ENCODE measurements around the gene MCEMP1.

Gene MCEMP1

GRCh38 chr19:7705387-7706187 is 28.7 kb downstream of the MCEMP1 start:
- Histone ChIP-seq H3K27ac (ENCODE audit: low read depth, low read length) (no peak overlapping the region), H3K4me1 (ENCODE audit: control insufficient read depth in 1 of 2, insufficient read depth in 2 of 2, low read length in 2 of 2) (peaks cover 0 to 5% of the 10 kb centered on the region in 2 donors), H3K36me3 (ENCODE audit: control insufficient read depth in 1 of 2, insufficient read depth in 2 of 2, low read length in 2 of 2) (no peaks in the 10 kb centered on the region), H3K27me3 (ENCODE audit: control insufficient read depth in 1 of 2, insufficient read depth in 2 of 2, low read length in 2 of 2) (no peaks in the 10 kb centered on the region), H3K9me3 (ENCODE audit: control insufficient read depth in 1 of 2, low read length in 2 of 2) (no peaks in the 10 kb centered on the region), H3K9ac (ENCODE audit: low read depth in 1 of 2, low read length in 2 of 2) (no peak overlapping the region), H3K4me3 (ENCODE audit: low read depth in 1 of 2, low read length in 2 of 2) (no peak overlapping the region)

DNA sequence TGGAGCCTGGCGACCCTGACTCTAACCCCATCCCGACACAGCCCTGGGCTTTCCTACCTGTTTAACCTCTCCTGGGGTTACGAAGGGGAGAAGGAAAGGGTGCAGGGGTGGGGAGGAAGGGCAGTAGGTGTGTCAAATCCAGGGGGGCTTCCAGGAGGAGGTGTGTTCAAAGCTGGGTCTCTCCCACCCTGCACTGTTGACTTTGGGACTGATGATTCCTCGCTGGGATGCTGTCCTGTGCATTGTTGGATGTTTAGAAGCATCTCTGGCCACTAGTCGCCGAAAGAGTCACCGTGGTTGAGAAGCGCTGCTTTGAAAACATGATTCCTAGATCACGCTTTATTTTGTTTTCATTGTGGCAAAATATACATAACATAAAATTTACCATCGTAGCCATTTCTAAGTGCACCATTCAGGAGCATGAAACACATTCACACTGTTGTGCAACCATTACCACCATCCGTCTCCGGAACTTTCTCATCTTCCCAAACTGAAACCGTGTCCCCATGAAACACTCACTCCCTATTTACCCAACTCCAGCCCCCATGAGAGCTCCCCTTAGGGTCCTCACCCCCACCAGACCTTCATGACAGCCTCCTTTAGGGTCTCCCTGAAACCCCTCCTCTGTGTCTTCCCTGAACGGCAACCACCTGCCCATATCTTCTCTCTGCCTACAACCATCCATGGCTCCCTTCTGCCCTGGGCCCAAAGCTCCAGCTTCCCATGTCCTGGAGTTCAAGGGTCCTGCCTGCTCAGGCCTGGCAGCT is 29.5 kb downstream of the MCEMP1 start:
- Histone ChIP-seq H3K27ac (ENCODE audit: low read depth, low read length) (no peak overlapping the region), H3K4me3 (ENCODE audit: low read depth in 1 of 2, low read length in 2 of 2) (no peak overlapping the region), H3K9ac (ENCODE audit: low read depth in 1 of 2, low read length in 2 of 2) (no peak overlapping the region), H3K36me3 (ENCODE audit: control insufficient read depth in 1 of 2, insufficient read depth in 2 of 2, low read length in 2 of 2) (no peaks in the 10 kb centered on the region), H3K4me1 (ENCODE audit: control insufficient read depth in 1 of 2, insufficient read depth in 2 of 2, low read length in 2 of 2) (peaks cover 0 to 5% of the 10 kb centered on the region in 2 donors), H3K27me3 (ENCODE audit: control insufficient read depth in 1 of 2, insufficient read depth in 2 of 2, low read length in 2 of 2) (no peaks in the 10 kb centered on the region), H3K9me3 (ENCODE audit: control insufficient read depth in 1 of 2, low read length in 2 of 2) (no peaks in the 10 kb centered on the region)

DNA sequence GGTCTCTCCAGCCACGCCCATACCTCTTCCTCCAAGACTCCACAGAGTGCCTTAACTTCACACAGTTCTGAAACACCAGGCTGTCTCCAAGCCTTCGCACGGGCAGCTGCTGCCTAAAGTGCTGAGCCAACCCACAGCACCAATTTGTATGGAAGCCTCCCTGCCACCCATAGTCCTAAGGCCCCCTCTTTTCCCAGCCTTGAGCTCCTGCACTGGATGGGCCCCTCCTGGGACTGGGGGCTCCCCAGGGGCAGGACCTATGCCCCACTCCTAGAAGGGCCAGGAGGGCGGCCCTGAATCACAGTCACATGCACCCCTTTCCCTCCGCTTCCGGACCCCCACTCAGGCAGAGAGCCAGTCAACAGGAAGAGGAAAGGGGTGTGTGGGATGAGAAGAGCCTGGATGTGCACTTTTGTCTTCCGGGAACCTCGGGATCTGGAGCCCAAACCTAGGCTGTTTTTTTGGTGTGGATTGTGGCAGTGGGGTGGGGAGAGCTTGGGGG is 30.1 kb downstream of the MCEMP1 start:
- Histone ChIP-seq H3K9ac (ENCODE audit: low read depth in 1 of 2, low read length in 2 of 2) (no peak overlapping the region), H3K4me1 (ENCODE audit: control insufficient read depth in 1 of 2, insufficient read depth in 2 of 2, low read length in 2 of 2) (peaks cover 0 to 5% of the 10 kb centered on the region in 2 donors), H3K4me3 (ENCODE audit: low read depth in 1 of 2, low read length in 2 of 2) (no peak overlapping the region), H3K9me3 (ENCODE audit: control insufficient read depth in 1 of 2, low read length in 2 of 2) (no peaks in the 10 kb centered on the region), H3K36me3 (ENCODE audit: control insufficient read depth in 1 of 2, insufficient read depth in 2 of 2, low read length in 2 of 2) (no peaks in the 10 kb centered on the region), H3K27me3 (ENCODE audit: control insufficient read depth in 1 of 2, insufficient read depth in 2 of 2, low read length in 2 of 2) (no peaks in the 10 kb centered on the region), H3K27ac (ENCODE audit: low read depth, low read length) (no peak overlapping the region)

GRCh38 chr19:7709932-7710460 is 33.1 kb downstream of the MCEMP1 start:
- no peaks in the 10 kb centered on the region for H3K9me3 ChIP-seq (ENCODE audit: control insufficient read depth in 1 of 2, low read length in 2 of 2)
- H3K27me3 ChIP-seq (ENCODE audit: control insufficient read depth in 1 of 2, insufficient read depth in 2 of 2, low read length in 2 of 2) = no peaks in the 10 kb centered on the region
- peaks cover 0 to 5% of the 10 kb centered on the region in 2 donors for H3K4me1 ChIP-seq (ENCODE audit: control insufficient read depth in 1 of 2, insufficient read depth in 2 of 2, low read length in 2 of 2)
- no peak overlapping the region for H3K4me3 ChIP-seq (ENCODE audit: low read depth in 1 of 2, low read length in 2 of 2)
- no peaks in the 10 kb centered on the region for H3K36me3 ChIP-seq (ENCODE audit: control insufficient read depth in 1 of 2, insufficient read depth in 2 of 2, low read length in 2 of 2)
- H3K27ac ChIP-seq (ENCODE audit: low read depth, low read length) = no peak overlapping the region
- no peak overlapping the region for H3K9ac ChIP-seq (ENCODE audit: low read depth in 1 of 2, low read length in 2 of 2)

- no peak overlapping the region for H3K27ac ChIP-seq (ENCODE audit: low read depth, low read length)
Observed at GRCh38 chr19:7710616-7711015, 33.7 kb downstream of the MCEMP1 start.

DNA sequence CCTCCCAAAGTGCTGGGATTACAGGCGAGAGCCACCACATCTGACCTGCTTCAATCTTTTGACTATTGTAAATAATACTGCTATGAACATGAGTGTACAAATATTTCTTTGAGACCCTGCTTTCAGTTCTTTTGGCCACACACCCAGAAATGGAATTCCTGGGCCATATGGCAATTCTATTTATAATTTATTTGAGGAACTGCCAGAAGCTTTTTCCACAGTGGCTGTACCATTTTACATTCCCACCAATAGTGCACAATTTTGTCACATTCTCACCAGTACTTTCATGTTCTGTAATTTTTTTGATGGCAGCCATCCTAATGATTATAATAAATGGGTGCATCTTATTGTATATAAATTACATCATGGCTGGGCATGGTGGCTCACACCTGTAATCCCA is 38.8 kb downstream of the MCEMP1 start:
- H3K9ac ChIP-seq (ENCODE audit: low read depth in 1 of 2, low read length in 2 of 2) = no peak overlapping the region
- no peaks in the 10 kb centered on the region for H3K4me1 ChIP-seq (ENCODE audit: control insufficient read depth in 1 of 2, insufficient read depth in 2 of 2, low read length in 2 of 2)
- no peak overlapping the region for H3K4me3 ChIP-seq (ENCODE audit: low read depth in 1 of 2, low read length in 2 of 2)
- no peaks in the 10 kb centered on the region for H3K36me3 ChIP-seq (ENCODE audit: control insufficient read depth in 1 of 2, insufficient read depth in 2 of 2, low read length in 2 of 2)
- H3K27me3 ChIP-seq (ENCODE audit: control insufficient read depth in 1 of 2, insufficient read depth in 2 of 2, low read length in 2 of 2) = no peaks in the 10 kb centered on the region
- H3K9me3 ChIP-seq (ENCODE audit: control insufficient read depth in 1 of 2, low read length in 2 of 2) = peaks cover 3 to 6% of the 10 kb centered on the region in 2 donors
- no peak overlapping the region for H3K27ac ChIP-seq (ENCODE audit: low read depth, low read length)

More at GRCh38 chr19:7710616-7711015, 33.7 kb downstream of the MCEMP1 start:
- Histone ChIP-seq H3K36me3 (ENCODE audit: control insufficient read depth in 1 of 2, insufficient read depth in 2 of 2, low read length in 2 of 2) (no peaks in the 10 kb centered on the region), H3K27me3 (ENCODE audit: control insufficient read depth in 1 of 2, insufficient read depth in 2 of 2, low read length in 2 of 2) (no peaks in the 10 kb centered on the region), H3K4me3 (ENCODE audit: low read depth in 1 of 2, low read length in 2 of 2) (no peak overlapping the region), H3K4me1 (ENCODE audit: control insufficient read depth in 1 of 2, insufficient read depth in 2 of 2, low read length in 2 of 2) (peaks cover 0 to 5% of the 10 kb centered on the region in 2 donors), H3K9me3 (ENCODE audit: control insufficient read depth in 1 of 2, low read length in 2 of 2) (no peaks in the 10 kb centered on the region), H3K9ac (ENCODE audit: low read depth in 1 of 2, low read length in 2 of 2) (no peak overlapping the region)

- H3K9me3 ChIP-seq (ENCODE audit: control insufficient read depth in 1 of 2, low read length in 2 of 2) = peaks cover 3 to 6% of the 10 kb centered on the region in 2 donors
- H3K27ac ChIP-seq (ENCODE audit: low read depth, low read length) = no peak overlapping the region
- no peak overlapping the region for H3K9ac ChIP-seq (ENCODE audit: low read depth in 1 of 2, low read length in 2 of 2)
- H3K4me3 ChIP-seq (ENCODE audit: low read depth in 1 of 2, low read length in 2 of 2) = no peak overlapping the region
- no peaks in the 10 kb centered on the region for H3K4me1 ChIP-seq (ENCODE audit: control insufficient read depth in 1 of 2, insufficient read depth in 2 of 2, low read length in 2 of 2)
- H3K36me3 ChIP-seq (ENCODE audit: control insufficient read depth in 1 of 2, insufficient read depth in 2 of 2, low read length in 2 of 2) = no peaks in the 10 kb centered on the region
- H3K27me3 ChIP-seq (ENCODE audit: control insufficient read depth in 1 of 2, insufficient read depth in 2 of 2, low read length in 2 of 2) = no peaks in the 10 kb centered on the region
Observed at GRCh38 chr19:7716762-7717161, 39.9 kb downstream of the MCEMP1 start.

GRCh38 chr19:7718668-7719067 is 41.8 kb downstream of the MCEMP1 start:
- H3K27me3 ChIP-seq (ENCODE audit: control insufficient read depth in 1 of 2, insufficient read depth in 2 of 2, low read length in 2 of 2) = no peaks in the 10 kb centered on the region
- no peak overlapping the region for H3K9ac ChIP-seq (ENCODE audit: low read depth in 1 of 2, low read length in 2 of 2)
- H3K9me3 ChIP-seq (ENCODE audit: control insufficient read depth in 1 of 2, low read length in 2 of 2) = peaks cover 3 to 6% of the 10 kb centered on the region in 2 donors

DNA sequence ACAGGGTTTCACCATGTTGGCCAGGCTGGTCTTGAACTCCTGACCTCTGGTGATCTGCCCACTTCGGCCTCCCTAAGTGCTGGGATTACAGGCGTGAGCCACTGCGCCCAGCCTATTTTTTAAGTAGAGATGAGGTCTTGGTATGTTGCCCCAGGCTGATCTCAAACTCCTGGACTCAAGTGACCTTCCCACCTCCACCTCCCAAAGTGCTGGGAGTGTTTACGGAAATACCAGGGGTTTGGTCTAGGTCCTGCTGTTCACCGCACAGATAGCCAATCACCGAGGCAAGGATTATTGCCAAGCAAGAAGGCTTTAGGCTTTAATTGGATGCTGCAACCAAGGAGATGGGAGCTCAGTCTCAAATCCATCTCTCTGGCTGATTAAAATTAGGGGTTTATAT is 43.5 kb downstream of the MCEMP1 start:
- Histone ChIP-seq H3K4me1 (ENCODE audit: control insufficient read depth in 1 of 2, insufficient read depth in 2 of 2, low read length in 2 of 2) (no peaks in the 10 kb centered on the region), H3K4me3 (ENCODE audit: low read depth in 1 of 2, low read length in 2 of 2) (no peak overlapping the region), H3K27ac (ENCODE audit: low read depth, low read length) (no peak overlapping the region), H3K36me3 (ENCODE audit: control insufficient read depth in 1 of 2, insufficient read depth in 2 of 2, low read length in 2 of 2) (no peaks in the 10 kb centered on the region), H3K9ac (ENCODE audit: low read depth in 1 of 2, low read length in 2 of 2) (no peak overlapping the region), H3K27me3 (ENCODE audit: control insufficient read depth in 1 of 2, insufficient read depth in 2 of 2, low read length in 2 of 2) (no peaks in the 10 kb centered on the region), H3K9me3 (ENCODE audit: control insufficient read depth in 1 of 2, low read length in 2 of 2) (peaks cover 3 to 6% of the 10 kb centered on the region in 2 donors)

More at GRCh38 chr19:7718668-7719067, 41.8 kb downstream of the MCEMP1 start:
- Histone ChIP-seq H3K4me3 (ENCODE audit: low read depth in 1 of 2, low read length in 2 of 2) (no peak overlapping the region), H3K4me1 (ENCODE audit: control insufficient read depth in 1 of 2, insufficient read depth in 2 of 2, low read length in 2 of 2) (no peaks in the 10 kb centered on the region), H3K27ac (ENCODE audit: low read depth, low read length) (no peak overlapping the region), H3K36me3 (ENCODE audit: control insufficient read depth in 1 of 2, insufficient read depth in 2 of 2, low read length in 2 of 2) (no peaks in the 10 kb centered on the region)

- H3K4me1 ChIP-seq (ENCODE audit: control insufficient read depth in 1 of 2, insufficient read depth in 2 of 2, low read length in 2 of 2) = no peaks in the 10 kb centered on the region
- H3K9me3 ChIP-seq (ENCODE audit: control insufficient read depth in 1 of 2, low read length in 2 of 2) = no peaks in the 10 kb centered on the region
- H3K27ac ChIP-seq (ENCODE audit: low read depth, low read length) = no peak overlapping the region
- no peaks in the 10 kb centered on the region for H3K36me3 ChIP-seq (ENCODE audit: control insufficient read depth in 1 of 2, insufficient read depth in 2 of 2, low read length in 2 of 2)
- H3K4me3 ChIP-seq (ENCODE audit: low read depth in 1 of 2, low read length in 2 of 2) = no peak overlapping the region
- H3K9ac ChIP-seq (ENCODE audit: low read depth in 1 of 2, low read length in 2 of 2) = no peak overlapping the region
- H3K27me3 ChIP-seq (ENCODE audit: control insufficient read depth in 1 of 2, insufficient read depth in 2 of 2, low read length in 2 of 2) = no peaks in the 10 kb centered on the region
Observed at GRCh38 chr19:7722231-7722651, 45.4 kb downstream of the MCEMP1 start.
